LNCAP (cell line): Measurements from ENCODE around the gene ZC3H11A.

ENCODE experiments used
- TF ChIP-seq, protein P1 (sequence below): fragments of 450-650 bp; IDR thresholded peaks from 2 replicates; pipeline ENCODE4 v1.5.1; 2017; ENCODE audit warnings: mild to moderate bottlenecking

ZC3H11A gene

DNA sequence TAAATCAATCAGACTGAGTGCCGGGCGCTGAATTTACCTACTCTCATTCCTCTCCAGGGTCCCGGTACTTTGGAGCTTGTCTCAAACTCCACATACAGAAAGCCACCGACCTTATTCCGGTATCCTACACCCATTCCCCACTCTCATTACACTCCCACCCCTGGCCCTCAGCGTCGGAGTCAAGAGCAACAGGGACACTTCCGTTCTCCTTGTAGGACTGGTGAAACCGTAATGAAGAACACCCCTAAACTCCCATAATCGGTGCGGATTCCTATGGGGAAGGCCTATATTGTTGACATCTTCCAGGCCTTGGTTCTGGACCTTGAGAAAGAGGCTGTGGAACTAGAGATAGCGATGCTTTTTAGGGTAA, 798 bp downstream of the ZC3H11A start:
- TF ChIP-seq, protein P1, sequence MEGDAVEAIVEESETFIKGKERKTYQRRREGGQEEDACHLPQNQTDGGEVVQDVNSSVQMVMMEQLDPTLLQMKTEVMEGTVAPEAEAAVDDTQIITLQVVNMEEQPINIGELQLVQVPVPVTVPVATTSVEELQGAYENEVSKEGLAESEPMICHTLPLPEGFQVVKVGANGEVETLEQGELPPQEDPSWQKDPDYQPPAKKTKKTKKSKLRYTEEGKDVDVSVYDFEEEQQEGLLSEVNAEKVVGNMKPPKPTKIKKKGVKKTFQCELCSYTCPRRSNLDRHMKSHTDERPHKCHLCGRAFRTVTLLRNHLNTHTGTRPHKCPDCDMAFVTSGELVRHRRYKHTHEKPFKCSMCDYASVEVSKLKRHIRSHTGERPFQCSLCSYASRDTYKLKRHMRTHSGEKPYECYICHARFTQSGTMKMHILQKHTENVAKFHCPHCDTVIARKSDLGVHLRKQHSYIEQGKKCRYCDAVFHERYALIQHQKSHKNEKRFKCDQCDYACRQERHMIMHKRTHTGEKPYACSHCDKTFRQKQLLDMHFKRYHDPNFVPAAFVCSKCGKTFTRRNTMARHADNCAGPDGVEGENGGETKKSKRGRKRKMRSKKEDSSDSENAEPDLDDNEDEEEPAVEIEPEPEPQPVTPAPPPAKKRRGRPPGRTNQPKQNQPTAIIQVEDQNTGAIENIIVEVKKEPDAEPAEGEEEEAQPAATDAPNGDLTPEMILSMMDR: no peak

DNA sequence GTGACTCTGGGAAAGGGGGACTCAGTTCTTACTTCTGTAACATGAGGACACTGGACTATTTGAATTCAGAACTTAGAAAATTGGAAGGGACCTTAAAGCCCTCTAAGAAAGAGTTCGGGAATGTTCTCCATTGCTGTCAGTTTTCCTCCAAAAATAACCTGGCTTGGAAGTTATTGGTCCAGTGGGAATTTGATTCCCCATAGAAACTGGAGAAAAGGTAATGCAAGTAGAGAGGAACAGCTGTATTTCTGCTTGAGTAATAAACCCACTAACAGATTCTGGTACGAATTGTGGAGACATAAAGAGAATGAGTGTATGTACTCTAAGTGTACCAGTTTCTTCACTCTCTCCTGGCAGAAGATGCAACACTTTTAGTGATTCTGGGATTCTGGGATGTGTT, 1.8 kb downstream of the ZC3H11A start:
- TF ChIP-seq, protein P1: no peak

DNA sequence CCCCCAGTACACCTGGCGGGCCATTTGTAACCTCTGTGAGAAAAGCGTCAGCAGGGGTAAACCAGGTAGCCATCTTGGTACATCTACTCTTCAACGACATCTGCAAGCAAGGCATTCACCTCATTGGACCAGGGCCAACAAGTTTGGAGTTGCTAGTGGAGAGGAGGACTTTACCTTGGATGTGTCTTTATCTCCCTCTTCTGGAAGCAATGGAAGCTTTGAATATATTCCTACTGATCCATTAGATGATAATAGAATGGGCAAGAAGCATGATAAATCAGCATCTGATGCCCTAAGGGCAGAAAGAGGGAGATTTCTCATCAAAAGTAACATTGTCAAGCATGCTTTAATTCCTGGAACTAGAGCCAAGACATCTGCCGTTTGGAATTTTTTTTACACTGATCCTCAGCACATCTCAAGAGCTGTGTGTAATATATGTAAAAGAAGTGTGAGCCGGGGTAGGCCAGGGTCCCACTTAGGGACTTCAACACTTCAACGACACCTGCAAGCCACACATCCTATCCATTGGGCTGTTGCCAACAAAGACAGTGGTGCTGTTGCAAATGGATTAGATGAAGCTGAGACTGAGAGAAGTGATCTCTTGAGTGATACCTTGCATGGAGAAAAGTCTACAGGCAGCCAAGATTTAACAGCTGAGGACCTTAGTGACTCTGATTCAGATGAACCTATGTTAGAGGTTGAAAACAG, 2.7 kb downstream of the ZC3H11A start:
- TF ChIP-seq, protein P1: no peak

DNA sequence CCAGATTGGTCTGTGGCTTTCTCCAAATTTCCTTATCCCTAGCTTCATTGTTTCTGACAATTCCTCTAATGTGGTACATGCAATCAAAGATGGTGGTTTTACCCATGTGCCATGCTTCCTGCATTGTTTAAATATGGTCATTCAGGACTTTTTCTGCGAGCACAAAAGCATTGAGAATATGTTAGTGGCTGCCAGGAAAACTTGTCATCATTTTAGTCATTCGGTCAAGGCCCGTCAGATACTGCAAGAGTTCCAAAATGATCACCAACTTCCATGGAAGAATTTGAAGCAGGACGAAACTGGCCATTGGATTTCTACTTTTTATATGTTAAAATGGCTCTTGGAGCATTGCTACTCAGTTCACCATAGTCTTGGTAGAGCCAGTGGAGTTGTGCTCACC, 3.7 kb downstream of the ZC3H11A start:
- TF ChIP-seq, protein P1: no peak

DNA sequence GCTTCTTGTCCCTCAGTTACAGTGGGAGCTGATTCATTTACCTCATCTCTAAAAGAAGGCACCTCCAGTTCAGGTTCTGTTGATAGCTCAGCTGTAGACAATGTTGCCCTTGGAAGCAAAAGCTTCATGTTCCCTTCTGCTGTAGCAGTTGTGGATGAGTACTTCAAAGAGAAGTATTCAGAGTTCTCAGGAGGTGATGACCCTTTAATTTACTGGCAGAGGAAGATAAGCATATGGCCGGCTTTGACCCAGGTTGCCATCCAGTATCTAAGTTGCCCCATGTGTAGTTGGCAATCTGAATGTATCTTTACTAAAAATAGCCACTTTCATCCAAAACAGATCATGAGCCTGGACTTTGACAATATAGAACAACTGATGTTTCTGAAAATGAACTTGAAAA, 4.5 kb downstream of the ZC3H11A start:
- TF ChIP-seq, protein P1: no peak

DNA sequence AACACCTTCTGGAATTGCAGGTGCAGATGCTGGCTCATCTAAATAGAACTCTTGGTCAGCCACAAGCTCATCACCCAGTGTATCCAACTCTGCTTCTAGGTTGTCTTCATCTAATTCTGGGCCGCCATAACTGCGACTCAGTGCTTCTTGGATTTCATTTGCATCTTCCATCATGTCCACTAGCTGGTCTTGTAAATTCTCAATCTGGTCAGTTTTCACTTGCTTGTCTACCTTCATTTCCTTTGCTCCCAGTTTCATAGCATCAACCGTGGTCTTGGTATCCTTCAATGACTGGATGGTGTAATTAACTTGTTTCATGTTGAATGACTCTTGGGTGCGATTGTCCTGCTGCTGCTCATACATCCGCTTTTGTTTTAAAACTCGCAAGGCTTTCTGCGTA, 10.3 kb downstream of the ZC3H11A start:
- TF ChIP-seq, protein P1: no peak

DNA sequence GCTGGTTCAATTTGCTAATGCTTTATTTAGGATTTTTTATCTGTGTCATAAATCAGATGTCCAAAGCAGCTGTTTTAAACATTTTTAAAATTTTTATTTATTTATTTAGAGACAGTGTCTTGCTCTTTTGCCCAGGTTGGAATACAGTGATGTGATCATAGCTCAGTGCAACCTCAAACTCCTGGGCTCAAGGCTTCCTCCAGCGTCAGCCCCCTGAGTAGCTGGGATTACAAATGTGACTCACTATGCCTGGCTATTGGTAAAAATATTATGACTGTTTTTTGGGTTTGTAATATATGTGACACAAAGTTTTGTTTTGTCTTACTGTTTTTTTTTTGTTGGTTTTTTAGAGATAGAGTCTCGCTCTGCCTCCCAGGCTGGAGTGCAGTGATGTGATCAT, 11.8 kb downstream of the ZC3H11A start:
- TF ChIP-seq, protein P1: no peak
